Fibroblast of villous mesenchyme (primary cell): Measurements from ENCODE around the gene GMDS. TPM values are rescaled to one million over a fixed set of nuclear protein-coding genes. Genes with fewer than 3 reads are reported as not detected.

Experiments
- DNase-seq: peaks from one replicate; pipeline ENCODE4 v3.0.0-alpha.2; 2010; ENCODE audit warnings: low read depth
- H3K4me3 ChIP-seq: 2 replicates; pipeline ENCODE4 v1.5.1; 2011; ENCODE audit warnings: low read depth, mild to moderate bottlenecking, low read length
- CTCF ChIP-seq: IDR thresholded peaks from 2 replicates; pipeline ENCODE4 v1.5.1; 2012; ENCODE audit warnings: low read depth, mild to moderate bottlenecking, low read length; ENCODE audit not compliant: insufficient read depth
- total RNA-seq: library from RNA; depleted of rRNA; stranded (reverse); fragments of >200 nt; gene quantifications from 2 replicates; pipeline ENCODE4 v1.2.3, GENCODE V29; 2012

Gene GMDS
- total RNA-seq, 1 donor: 6.5 TPM

- peak overlapping the region; percentile 10 for H3K4me3 ChIP-seq
- TF ChIP-seq CTCF: no peak
- peak; percentile 27 for DNase-seq
Observed at GRCh38 chr6:1612974-1613306, 632.5 kb downstream of the GMDS start.

- H3K4me3 ChIP-seq: peak overlapping the region; percentile 55
- TF ChIP-seq CTCF: no peak
- DNase-seq: no peak
Observed at GRCh38 chr6:1612299-1612973, 633.0 kb downstream of the GMDS start.

GRCh38 chr6:1611572-1612298 is 633.7 kb downstream of the GMDS start:
- peak overlapping the region; percentile 55 for H3K4me3 ChIP-seq
- peak; percentile 44 for DNase-seq
- TF ChIP-seq CTCF: no peak

GRCh38 chr6:1611322-1611571 is 634.2 kb downstream of the GMDS start:
- DNase-seq: no peak
- H3K4me3 ChIP-seq: no peak overlapping the region
- no peak for TF ChIP-seq CTCF

- peak overlapping the region; percentile 51 for H3K4me3 ChIP-seq
- no peak for TF ChIP-seq CTCF
- no peak for DNase-seq
Observed at GRCh38 chr6:1610497-1611321, 634.7 kb downstream of the GMDS start.

GRCh38 chr6:1609648-1610496 is 635.5 kb downstream of the GMDS start, which contains the start of gene FOXC1:
FOXC1 (plus strand) TSS chr6:1609915; CDS start chr6:1610446, 531 bp downstream.
- peak; percentile 84 for DNase-seq
- TF ChIP-seq CTCF: no peak
- peak within 1 kb of the TSS; percentile 51 for H3K4me3 ChIP-seq
